Esophagus squamous epithelium (tissue), 4 donors: ENCODE measurements around the gene PITHD1.

Source experiments
- POLR2A ChIP-seq, 4 donors: fragments of 450-650 bp; IDR thresholded peaks; one replicate each; pipeline ENCODE4 v1.6.1; 2017; ENCODE audit warnings: antibody characterized with exemption in 4 of 4, mild to moderate bottlenecking in 4 of 4, moderate library complexity in 3 of 4
- TF ChIP-seq, protein P1 (sequence below), 6 experiments: fragments of 450-650 bp in 4 of 6; fragments of 200-600 bp in 2 of 6; sonication (generic) in 2 of 6; IDR thresholded peaks; one replicate each; pipeline ENCODE4 v1.5.1; 2016 to 2019; ENCODE audit warnings: antibody characterized with exemption in 6 of 6, mild to moderate bottlenecking in 4 of 6, moderate library complexity in 4 of 6

DNA sequence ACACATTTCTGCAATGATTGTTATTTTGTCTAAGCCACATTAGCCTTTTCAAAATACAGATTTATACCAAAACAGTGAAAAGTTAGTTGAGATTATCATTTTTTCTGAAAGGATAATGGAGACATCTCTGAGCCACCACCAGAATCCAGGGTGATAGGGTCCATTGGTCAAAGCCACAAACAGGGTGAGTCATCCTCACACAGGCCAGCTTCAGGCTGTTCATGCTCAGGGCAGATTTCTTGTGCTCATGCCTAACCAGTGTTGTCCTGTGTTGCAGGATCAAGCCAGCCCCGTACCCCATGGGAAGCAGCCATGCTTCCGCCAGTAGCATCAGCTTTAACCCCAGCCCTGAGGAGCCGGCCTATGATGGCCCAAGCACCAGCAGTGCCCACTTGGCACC lies 21.5 kb upstream of the PITHD1 start:
- TF ChIP-seq POLR2A (IDR thresholded peaks at IDR 0.05): no peak
- TF ChIP-seq, protein P1, sequence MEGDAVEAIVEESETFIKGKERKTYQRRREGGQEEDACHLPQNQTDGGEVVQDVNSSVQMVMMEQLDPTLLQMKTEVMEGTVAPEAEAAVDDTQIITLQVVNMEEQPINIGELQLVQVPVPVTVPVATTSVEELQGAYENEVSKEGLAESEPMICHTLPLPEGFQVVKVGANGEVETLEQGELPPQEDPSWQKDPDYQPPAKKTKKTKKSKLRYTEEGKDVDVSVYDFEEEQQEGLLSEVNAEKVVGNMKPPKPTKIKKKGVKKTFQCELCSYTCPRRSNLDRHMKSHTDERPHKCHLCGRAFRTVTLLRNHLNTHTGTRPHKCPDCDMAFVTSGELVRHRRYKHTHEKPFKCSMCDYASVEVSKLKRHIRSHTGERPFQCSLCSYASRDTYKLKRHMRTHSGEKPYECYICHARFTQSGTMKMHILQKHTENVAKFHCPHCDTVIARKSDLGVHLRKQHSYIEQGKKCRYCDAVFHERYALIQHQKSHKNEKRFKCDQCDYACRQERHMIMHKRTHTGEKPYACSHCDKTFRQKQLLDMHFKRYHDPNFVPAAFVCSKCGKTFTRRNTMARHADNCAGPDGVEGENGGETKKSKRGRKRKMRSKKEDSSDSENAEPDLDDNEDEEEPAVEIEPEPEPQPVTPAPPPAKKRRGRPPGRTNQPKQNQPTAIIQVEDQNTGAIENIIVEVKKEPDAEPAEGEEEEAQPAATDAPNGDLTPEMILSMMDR (IDR thresholded peaks at IDR 0.05): no peak
